NK-92 treated with Interleukin-12 subunit alpha and Interleukin-12 subunit beta, amount 100 ng/mL, for 24 hours (cell line): ENCODE data around the gene CCZ1B.
"Not testable (repeated sequence)": the region's sequence is repeated elsewhere in the genome, so short reads cannot be mapped to it uniquely, and the experiment has no call there.

ENCODE experiments used
- DNase-seq: peaks from one replicate; lab custom pipeline; 2025; lab: John Stamatoyannopoulos, UW

The CCZ1B gene

DNA sequence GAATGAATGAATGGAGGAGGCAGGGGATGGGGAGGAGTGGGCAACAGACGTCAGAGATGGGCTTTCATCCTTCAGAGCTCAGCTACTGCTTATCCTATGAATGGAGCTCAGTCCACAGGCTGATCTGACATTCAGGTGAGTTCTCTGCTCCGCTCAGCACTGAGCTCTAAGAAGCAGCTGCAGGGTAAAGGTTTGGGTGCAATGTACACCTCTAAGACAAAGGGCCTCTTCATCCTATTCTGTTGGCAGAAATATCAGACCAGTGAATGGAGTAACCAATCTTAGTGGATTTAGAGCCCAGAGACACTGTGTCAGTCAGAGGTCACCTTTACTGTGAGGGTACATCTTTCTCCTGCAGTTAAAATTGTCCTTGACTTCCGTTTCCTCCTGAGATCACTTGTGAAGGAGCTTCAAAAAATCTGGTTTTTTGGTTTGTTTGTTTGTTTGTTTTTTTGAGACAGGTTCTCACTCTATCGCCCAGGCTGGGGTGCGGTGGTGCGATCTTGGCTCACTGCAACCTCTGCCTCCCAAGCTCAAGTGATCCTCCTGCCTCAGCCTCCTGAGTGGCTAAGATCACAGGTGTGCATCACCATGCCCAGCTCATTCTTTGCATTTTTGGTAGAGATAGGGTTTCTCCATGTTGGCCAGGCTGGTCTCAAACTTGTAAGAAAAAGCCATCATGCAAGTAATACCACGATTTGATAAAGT lies 5.1 kb upstream of the CCZ1B start:
- no peak for DNase-seq

DNA sequence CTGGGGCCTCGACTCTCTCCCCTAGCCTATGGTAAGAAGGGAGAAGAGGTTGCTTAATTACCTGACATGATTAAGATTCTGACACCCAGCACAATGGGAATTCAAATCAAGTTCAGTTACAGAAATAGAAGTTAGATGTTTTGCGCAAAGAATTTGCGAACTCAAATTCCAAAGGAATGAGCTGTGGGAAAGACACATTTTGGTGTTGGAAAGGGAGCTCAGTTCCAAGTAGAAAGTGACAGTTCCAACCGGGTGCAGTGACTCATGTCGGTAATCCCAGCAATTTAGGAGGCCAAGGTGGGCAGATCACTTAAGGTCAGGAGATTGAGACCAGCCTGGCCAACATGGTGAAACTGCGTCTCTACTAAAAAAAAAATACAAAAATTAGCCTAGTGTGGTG lies 4.0 kb upstream of the CCZ1B start:
- DNase-seq, result not testable (repeated sequence)

GRCh38 chr7:6829616-6830015 lies 3.5 kb upstream of the CCZ1B start:
- not testable (repeated sequence) for DNase-seq

DNA sequence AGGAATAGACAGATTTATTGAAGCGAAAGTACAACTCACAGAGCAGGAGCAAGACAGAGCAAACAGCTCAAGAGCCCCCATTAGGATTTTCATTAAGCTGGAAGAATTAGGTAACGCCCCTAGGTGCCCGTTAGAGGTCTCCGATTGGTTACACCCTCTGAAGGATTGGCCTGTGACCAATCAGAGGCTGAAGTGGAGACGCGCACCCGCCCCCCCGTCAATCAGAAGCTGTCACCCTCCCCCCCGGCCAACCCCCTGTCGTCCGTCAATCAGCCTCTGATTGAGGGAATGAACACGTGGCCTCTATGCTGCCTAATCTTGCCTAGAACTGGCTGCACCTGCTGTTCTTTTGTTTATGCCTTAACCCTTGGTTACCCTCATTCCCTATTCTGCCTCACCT lies 1.1 kb upstream of the CCZ1B start:
- DNase-seq, result not testable (repeated sequence)

- DNase-seq, result not testable (repeated sequence)
Measured at GRCh38 chr7:6825236-6826125, 594 bp downstream of the CCZ1B start.

- not testable (repeated sequence) for DNase-seq
Measured at GRCh38 chr7:6821622-6822021, 4.5 kb downstream of the CCZ1B start.

DNA sequence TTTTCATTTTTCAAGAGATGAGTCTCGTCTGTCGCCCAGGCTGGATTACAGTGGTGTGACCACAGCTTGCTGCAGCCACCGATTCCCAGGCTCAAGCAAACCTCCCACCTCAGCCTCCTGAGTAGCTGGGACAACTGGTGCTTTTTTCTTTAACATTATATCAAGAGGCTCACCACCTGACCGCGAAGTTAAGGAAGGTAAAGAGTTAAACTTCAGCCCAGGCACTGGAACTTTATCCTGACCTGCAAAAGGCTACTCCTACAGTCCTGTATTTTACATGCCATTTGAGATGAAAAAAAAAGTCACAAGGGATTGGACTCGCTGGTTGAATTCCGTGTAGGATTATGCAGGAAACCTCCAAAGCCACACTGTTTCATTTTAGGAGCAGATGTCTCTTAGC lies 10.6 kb downstream of the CCZ1B start:
- DNase-seq, result not testable (repeated sequence)

DNA sequence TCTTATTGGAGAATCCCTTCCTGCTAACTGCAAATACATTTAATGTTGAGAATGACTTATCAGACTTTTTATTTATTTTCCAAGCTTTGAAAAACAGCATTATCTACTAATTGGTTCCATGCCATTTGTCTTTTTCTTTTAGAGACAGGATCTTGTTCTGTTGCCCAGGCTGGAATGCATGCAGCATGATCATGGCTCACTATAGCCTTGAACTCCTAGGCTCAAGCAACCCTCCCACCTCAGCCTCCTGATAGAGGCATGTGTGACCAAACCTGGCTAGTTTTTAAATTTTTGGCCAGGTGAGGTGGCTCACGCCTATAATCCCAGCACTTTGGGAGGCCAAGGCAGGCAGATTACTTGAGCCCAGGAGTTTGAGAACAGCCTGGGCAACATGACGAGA lies 13.1 kb downstream of the CCZ1B start:
- DNase-seq, result not testable (repeated sequence)

- not testable (repeated sequence) for DNase-seq
Measured at GRCh38 chr7:6807959-6808358, 18.1 kb downstream of the CCZ1B start.

- DNase-seq, result not testable (repeated sequence)
Measured at GRCh38 chr7:6807393-6807918, 18.6 kb downstream of the CCZ1B start.

DNA sequence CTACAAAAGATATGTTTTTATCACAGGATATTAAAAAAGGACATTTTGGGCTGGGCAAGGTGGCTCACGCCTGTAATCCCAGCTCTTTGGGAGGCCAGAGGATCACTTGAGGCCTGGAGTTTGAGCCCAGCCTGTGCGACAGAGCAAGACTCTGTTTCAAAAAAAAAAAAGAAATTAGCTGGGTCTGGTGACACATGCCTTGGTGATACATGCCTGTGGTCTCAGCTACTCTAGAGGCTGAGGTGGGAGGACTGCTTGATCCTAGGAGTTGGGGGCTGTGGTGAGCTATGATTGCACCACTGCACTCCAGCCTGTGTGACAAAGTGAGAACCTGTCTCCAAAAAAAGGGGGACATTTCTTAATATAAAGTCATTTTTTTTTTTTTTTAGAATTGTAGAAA lies 25.7 kb downstream of the CCZ1B start:
- DNase-seq, result not testable (repeated sequence)

DNA sequence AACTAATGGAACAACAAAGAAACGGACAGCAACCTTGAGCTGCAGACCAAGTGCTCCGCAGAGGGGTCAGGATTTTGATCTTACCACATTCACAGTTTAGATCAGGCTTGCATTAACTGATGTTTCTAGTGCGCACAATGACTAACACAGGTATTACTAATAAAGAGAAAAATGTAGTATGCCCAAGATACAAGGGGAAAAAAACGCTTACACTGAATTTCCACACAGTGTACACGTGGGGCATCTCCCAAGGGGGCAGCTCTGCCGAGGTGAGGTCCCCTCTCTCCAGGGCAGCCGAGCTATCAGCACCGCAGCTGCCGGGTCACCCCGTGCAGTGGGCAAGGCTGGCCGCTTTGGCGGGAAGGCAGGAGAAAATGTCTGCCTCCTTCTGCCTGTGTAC lies 26.2 kb downstream of the CCZ1B start:
- not testable (repeated sequence) for DNase-seq

DNA sequence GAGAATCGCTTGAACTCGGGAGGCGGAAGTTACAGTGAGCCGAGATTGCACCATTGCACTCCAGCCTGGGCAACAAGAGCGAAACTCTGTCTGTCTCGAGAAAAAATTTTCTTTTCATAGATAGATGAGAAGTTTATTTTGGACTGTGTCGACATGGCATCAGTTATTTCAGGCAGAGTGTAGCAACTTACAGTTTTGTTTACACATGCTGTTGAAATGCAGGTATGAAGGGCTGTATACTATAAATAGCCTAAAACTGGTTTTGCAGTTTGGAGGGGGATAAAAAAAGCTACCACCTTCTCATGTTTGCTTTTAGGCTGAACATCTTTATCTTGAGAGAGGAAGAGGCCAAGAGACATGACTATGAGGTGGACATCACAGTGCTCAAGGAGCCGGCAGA lies 28.0 kb downstream of the CCZ1B start:
- not testable (repeated sequence) for DNase-seq

- DNase-seq, result not testable (repeated sequence)
Measured at GRCh38 chr7:6797218-6797617, 28.9 kb downstream of the CCZ1B start.

DNA sequence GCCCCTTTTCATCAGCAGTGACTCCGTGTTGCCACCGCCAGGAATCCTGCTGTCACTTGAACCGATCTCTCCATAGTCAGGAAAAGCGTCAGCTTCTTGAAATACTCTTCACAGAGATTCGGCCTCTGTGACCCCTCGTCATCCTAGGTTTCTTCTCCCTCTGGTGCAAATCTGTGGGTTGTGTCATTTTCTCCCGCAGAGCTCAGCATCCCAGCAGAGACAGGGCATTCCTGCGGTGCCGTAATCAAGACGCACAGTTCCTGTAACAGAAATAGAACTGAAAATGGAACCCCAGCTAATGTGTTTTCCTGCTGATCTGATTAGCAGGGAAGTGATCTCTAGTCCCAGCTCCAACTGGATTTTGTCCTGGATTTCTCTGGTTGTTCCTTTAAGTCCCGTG lies 31.8 kb downstream of the CCZ1B start:
- not testable (repeated sequence) for DNase-seq

- not testable (repeated sequence) for DNase-seq
Measured at GRCh38 chr7:6792113-6792872, 33.8 kb downstream of the CCZ1B start.

DNA sequence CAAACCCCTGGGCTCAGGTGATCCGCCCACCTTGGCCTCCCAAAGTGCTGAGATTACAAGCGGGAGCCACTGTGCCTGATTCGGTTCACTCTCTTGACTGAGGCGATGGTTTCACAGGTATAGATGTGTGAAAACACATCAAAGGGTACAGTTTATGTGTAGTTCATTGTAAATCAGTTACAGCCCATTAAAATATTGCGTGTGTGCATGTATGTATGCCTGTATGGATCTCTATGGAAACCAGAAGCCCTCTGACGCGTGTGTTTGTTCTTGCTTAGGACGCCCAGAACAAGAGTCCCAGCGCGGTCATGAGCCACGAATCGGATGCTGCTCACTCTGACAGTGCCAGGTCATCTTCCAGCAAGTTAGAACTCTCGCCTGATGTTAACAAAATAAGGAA lies 36.7 kb downstream of the CCZ1B start:
- not testable (repeated sequence) for DNase-seq

DNA sequence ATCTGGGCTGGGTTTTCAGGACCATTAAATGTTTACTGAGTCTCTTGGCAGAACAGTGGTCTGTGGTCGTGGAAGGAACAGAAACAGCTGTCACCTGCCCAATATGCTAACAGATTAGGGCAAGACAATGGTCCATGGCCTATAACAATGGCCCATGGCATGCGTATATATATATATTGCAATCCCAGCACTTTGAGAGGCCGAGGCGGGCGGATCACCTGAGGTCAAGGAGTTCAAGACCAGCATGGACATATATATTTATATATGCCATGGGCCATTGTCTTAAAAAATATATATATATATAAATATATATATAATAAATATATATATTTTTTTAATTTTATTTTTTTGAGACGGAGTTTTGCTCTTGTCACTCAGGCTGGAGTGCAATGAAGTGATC lies 44.5 kb downstream of the CCZ1B start:
- DNase-seq, result not testable (repeated sequence)

DNA sequence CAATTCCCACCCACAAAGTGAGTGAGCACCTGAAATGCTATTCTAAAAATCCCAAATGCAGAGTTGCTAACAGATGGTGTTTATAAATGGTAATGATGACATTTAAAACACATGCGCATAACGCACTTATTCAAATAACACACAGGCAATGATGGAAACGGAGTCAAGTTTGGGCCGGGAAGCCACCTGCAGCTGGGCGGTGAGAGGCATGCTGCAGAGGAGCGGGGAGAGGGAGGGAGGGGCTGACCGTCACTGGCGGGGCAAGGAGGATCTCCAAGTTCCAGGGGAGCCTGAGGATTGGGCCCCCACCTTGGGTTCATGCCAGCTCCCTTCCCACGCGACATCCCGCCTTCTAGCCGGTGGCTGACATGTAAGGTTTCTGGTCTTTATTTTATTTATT lies 64.9 kb downstream of the CCZ1B start:
- DNase-seq, result not testable (repeated sequence)

DNA sequence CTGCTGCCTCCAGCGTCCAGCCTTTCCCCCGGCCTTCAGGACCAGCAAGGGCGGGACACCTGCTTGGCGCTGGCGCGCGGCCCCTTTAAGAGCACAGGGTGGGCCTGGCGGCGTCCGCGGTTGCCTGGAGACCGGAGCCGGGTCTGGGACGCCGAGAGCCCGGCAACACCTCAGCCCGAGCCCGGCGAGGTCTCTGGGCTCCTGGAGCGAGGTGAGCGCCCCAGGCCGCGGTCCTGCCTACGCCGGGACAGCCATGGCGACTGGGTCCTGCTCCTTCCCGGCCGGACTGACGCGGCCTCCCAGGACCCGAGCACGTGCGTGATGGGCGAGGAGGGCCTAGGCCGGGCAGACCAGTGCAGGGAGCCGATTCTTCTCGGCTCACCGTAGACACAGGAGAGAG lies 72.1 kb downstream of the CCZ1B start, which contains the start of gene RSPH10B2:
TSS of gene RSPH10B2 (plus strand) at position 140 of the 400 bp plus-strand sequence. CDS start 3,575 bp downstream, outside the sequence.
- DNase-seq, result not testable (repeated sequence)

- DNase-seq, result not testable (repeated sequence)
Measured at GRCh38 chr7:6750173-6750572, 75.9 kb downstream of the CCZ1B start.

DNA sequence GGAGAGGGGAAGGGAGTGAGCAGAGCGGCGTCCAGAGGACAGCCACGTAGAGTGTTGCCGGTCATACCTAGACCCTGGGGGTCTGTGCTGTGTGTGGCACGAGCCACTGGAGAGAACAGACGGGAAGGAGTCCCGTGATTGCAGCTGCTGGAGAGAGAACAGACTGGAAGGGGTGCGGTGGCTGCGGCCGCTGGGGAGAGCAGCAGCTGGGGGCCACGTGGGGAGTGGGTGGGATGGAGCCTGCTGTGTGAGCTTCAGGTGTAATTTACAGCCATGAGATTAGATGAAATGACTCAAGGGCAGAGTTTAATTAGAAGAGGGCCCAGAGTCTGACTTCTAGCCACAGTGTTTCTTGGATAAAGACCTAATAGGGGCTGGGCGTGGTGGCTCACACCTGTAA lies 76.7 kb downstream of the CCZ1B start:
- DNase-seq, result not testable (repeated sequence)
